ENCODE data around the gene CNBP. TPM values are rescaled to one million over a fixed set of nuclear protein-coding genes. Genes with fewer than 3 reads are reported as not detected.

The CNBP gene
- total and polyA plus RNA-seq, 2 of the 13 experiments (the other 11 are each of a cell fraction or from before 2014, with no cell fraction given), result 282 to 354 TPM

GRCh38 chr3:129182390-129183185, 1.1 kb downstream of the CNBP start:
- TSS peak; percentile 55 for BruUV-seq (replicated peaks)
- H3K4me1 ChIP-seq (ENCODE audit: insufficient read depth, low read length), result peaks cover 42% of the 10 kb centered on the region
- intact Hi-C loops (cut with micrococcal nuclease; ENCODE audit: unreplicated experiment), result loop anchor here (5.0 kb wide), 2 partner anchors 45 to 65 kb away; no protein-coding TSS in a partner anchor

More at GRCh38 chr3:129182390-129183185, 1.1 kb downstream of the CNBP start:
- WGBS (ENCODE audit: low lambda C conversion rate), result 2% methylated on average over 24 of the region's 24 CpGs
- in situ Hi-C loops (cut with HindIII; ENCODE audit: extremely low pct_ligation_motif_present, low pct_unique_long_range_greater_than_20kb), result loop anchor here (10.0 kb wide), 1 partner anchor 62 kb away; the partner anchor contains the start of gene COPG1
- DNase-seq (ENCODE audit: low spot score) (no peak), FAIRE-seq (no peak), ATAC-seq (peak; percentile 5)
- Histone ChIP-seq H3K4me3 (replicated peaks in 1 of 3; ENCODE audit: insufficient read depth in 1 of 3, low read depth in 2 of 3, low read length in 3 of 3) (peak overlapping the region; percentile 90 to 95 (median 91)), H4K20me1 (ENCODE audit: insufficient read depth, low read length) (peaks cover 51% of the 10 kb centered on the region), H3K79me2 (ENCODE audit: insufficient read depth, low read length) (peaks cover 69% of the 10 kb centered on the region), H3K36me3 (replicated peaks in 1 of 2; ENCODE audit: control insufficient read depth in 1 of 2, insufficient read depth in 2 of 2, low read length in 2 of 2) (peaks cover 4 to 14% of the 10 kb centered on the region in 2 experiments; a peak in 3 of 5 replicates), H3K27ac (ENCODE audit: extremely low read length, insufficient read depth, low read length) (peak overlapping the region; percentile 99), H3K9ac (ENCODE audit: insufficient read depth, low read depth, low read length) (peak overlapping the region; percentile 100), H3K4me2 (ENCODE audit: low read depth, low read length) (peak overlapping the region; percentile 74), H3K27me3 (ENCODE audit: control insufficient read depth in 1 of 2, insufficient read depth in 2 of 2, low read length in 2 of 2) (no peaks in the 10 kb centered on the region; a peak in 1 of 5 replicates), H2AFZ (ENCODE audit: low read length) (no peak overlapping the region), H3K9me3 (ENCODE audit: low read length) (no peaks in the 10 kb centered on the region)
- ChIA-PET CTCF (ENCODE audit: low intra/inter-chr PET ratio, low total read pairs) (no interaction called here), POLR2A (interaction anchor here (0.6 to 2.7 kb wide), 12 partner anchors 13 to 134 kb away, joined by 3 to 25 read pairs (median 6); partner anchors contain the start of genes COPG1, HMCES and RAB43)
- no peak for TF ChIP-seq YEATS2 (CRISPR knock-in tag; IDR thresholded peaks at IDR 0.05; ENCODE audit: borderline replicate concordance)
- TF ChIP-seq RBM22 (optimal IDR thresholded peaks at IDR 0.05; ENCODE audit: low read length), result peak; percentile 27
- TF ChIP-seq POLR2A (IDR thresholded peaks at IDR 0.05; ENCODE audit: insufficient read depth in 1 of 2, low read depth in 2 of 2, low read length in 2 of 2), result peak in 1 of 2 experiments; percentile 53; a peak in 2 of 4 replicates
- TF ChIP-seq ZC3H4 (CRISPR knock-in tag; IDR thresholded peaks at IDR 0.05; ENCODE audit: borderline replicate concordance), result peak; percentile 82
- 0 out of 2 replicates have a peak, but pooled peaks have one; percentile 39 for TF ChIP-seq DNMT3B (CRISPR knock-in tag; conservative IDR thresholded peaks at IDR 0.05)
- 0 out of 2 replicates have a peak, but pooled peaks have one; percentile 24 for TF ChIP-seq ZNF101 (CRISPR knock-in tag; IDR thresholded peaks at IDR 0.05; ENCODE audit: borderline replicate concordance, low read depth)
- TF ChIP-seq TGIF2 (CRISPR knock-in tag; IDR thresholded peaks at IDR 0.05), result 0 out of 2 replicates have a peak, but pooled peaks have one; percentile 22
- no peak for TF ChIP-seq ZNF205 (CRISPR knock-in tag; IDR thresholded peaks at IDR 0.05)
- 0 out of 2 replicates have a peak, but pooled peaks have one; percentile 4 for TF ChIP-seq ZNF362 (CRISPR knock-in tag; IDR thresholded peaks at IDR 0.05; ENCODE audit: borderline replicate concordance)
- TF ChIP-seq KMT2A (CRISPR knock-in tag; IDR thresholded peaks at IDR 0.05), result 0 out of 2 replicates have a peak, but pooled peaks have one; percentile 17
- no peak for TF ChIP-seq NFYC (CRISPR knock-in tag; IDR thresholded peaks at IDR 0.05)

Measured in HepG2 (cell line).